ENCODE measurements around the gene WASHC2A. TPM values are rescaled to one million over a fixed set of nuclear protein-coding genes. Genes with fewer than 3 reads are reported as not detected.
"Not testable (repeated sequence)": the region's sequence is repeated elsewhere in the genome, so short reads cannot be mapped to it uniquely, and the experiment has no call there.

WASHC2A gene, protein sequence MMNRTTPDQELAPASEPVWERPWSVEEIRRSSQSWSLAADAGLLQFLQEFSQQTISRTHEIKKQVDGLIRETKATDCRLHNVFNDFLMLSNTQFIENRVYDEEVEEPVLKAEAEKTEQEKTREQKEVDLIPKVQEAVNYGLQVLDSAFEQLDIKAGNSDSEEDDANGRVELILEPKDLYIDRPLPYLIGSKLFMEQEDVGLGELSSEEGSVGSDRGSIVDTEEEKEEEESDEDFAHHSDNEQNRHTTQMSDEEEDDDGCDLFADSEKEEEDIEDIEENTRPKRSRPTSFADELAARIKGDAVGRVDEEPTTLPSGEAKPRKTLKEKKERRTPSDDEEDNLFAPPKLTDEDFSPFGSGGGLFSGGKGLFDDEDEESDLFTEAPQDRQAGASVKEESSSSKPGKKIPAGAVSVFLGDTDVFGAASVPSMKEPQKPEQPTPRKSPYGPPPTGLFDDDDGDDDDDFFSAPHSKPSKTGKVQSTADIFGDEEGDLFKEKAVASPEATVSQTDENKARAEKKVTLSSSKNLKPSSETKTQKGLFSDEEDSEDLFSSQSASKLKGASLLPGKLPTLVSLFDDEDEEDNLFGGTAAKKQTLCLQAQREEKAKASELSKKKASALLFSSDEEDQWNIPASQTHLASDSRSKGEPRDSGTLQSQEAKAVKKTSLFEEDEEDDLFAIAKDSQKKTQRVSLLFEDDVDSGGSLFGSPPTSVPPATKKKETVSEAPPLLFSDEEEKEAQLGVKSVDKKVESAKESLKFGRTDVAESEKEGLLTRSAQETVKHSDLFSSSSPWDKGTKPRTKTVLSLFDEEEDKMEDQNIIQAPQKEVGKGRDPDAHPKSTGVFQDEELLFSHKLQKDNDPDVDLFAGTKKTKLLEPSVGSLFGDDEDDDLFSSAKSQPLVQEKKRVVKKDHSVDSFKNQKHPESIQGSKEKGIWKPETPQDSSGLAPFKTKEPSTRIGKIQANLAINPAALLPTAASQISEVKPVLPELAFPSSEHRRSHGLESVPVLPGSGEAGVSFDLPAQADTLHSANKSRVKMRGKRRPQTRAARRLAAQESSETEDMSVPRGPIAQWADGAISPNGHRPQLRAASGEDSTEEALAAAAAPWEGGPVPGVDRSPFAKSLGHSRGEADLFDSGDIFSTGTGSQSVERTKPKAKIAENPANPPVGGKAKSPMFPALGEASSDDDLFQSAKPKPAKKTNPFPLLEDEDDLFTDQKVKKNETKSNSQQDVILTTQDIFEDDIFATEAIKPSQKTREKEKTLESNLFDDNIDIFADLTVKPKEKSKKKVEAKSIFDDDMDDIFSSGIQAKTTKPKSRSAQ (N-terminal part only)
- 28.0 and 53.7 TPM in 2 replicates for total RNA-seq

- DNase-seq (ENCODE audit: low read depth), result peak; percentile 32
These were observed at the start of gene WASHC2A for GRCh38 chr10:50067546-50068351. Gene WASHC2A, plus strand, starts transcription at chr10:50067954. Its CDS starts 52 bp downstream, at chr10:50068006.

DNA sequence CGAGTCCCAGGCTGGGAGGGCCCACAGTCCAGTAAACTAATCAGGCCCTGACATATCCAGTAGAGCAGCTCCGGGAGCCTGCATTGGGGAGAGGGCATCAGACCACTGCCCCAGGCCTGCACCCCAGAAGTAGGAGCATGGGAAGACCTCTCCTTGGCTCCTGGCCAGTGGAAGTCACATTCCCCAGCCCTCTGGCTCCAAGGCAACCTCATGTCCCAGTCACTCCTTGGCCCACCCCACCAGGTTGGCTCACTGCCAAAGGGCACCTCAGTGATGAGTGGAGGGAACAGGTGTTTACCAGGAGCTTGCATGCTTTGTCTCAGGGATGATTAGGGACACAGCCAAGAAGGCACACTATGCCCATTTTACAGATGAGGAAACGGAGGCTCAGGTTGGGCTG is 48.5 kb upstream of the WASHC2A start:
- DNase-seq (ENCODE audit: low read depth), result not testable (repeated sequence)

DNA sequence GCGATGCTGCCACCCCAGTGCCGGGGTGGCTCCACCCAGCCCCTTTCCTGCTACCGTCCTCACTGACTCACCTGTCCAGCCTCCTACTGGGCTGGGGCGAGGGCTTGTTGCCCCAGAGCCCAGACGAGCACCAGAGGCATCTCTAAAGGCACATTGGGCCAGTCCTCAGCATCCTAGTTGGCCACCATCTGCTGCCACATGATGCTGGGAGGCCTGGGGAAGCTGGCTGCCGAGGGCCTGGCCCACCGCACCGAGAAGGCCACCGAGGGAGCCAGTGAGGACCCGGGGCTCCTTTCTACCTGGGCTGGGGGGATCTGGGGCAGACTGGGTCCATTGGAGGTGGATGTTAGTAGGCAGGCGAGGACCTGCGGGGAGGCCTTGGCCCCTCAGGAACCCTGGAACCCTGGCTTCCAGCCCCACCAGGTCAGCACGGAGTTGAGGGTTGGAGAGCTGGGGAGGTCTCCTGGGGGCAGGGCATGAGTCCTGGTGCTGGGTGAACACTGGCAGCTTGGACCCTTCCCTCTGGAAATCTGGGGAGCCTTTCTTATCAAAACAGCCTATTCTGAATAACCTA is 47.2 kb upstream of the WASHC2A start:
- not testable (repeated sequence) for DNase-seq (ENCODE audit: low read depth)

DNA sequence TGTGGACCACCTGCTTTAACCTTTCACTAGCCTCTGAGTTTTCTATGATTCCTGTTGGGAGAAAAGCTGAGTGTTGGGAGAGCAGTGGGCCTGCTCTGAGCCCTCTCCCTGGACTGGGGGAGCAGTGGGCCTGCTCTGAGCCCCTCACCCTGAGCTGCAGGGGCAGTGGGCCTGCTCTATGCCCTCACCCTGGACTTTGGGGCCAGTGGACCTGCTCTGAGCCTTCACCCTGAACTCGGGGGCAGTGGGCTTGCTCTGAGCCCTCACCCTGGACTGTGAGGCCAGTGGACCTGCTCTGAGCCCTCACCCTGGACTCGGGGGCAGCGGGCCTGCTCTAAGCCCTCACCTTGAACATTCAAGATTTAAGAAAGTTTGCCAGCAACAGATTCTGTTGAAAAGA is 46.1 kb upstream of the WASHC2A start:
- no peak for DNase-seq (ENCODE audit: low read depth)

GRCh38 chr10:50024716-50025383 is 42.9 kb upstream of the WASHC2A start:
- not testable (repeated sequence) for DNase-seq (ENCODE audit: low read depth)

GRCh38 chr10:50025627-50026026 is 42.1 kb upstream of the WASHC2A start:
- DNase-seq (ENCODE audit: low read depth), result no peak

DNA sequence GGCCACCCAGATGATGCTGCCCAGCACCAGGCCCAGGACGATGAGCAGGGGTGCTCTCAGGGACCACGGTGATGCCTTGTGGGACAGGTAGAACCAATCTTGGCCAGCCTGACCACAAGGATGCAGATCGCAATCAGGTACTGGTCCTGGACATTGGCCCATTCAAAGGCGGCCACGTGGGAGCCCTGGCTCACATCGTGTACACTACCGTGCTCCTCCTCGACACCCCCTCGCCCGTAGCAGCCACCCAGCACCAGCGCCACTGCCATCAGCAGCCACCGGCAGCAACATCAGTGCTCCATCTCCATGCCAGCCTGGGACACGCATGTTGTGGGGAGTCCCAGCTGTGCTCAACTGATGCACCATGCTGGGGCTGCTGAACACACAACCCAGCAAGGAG is 40.6 kb upstream of the WASHC2A start:
- no peak for DNase-seq (ENCODE audit: low read depth)

- no peak for DNase-seq (ENCODE audit: low read depth)
These were observed 34.3 kb upstream of the WASHC2A start for GRCh38 chr10:50033481-50033880.

DNA sequence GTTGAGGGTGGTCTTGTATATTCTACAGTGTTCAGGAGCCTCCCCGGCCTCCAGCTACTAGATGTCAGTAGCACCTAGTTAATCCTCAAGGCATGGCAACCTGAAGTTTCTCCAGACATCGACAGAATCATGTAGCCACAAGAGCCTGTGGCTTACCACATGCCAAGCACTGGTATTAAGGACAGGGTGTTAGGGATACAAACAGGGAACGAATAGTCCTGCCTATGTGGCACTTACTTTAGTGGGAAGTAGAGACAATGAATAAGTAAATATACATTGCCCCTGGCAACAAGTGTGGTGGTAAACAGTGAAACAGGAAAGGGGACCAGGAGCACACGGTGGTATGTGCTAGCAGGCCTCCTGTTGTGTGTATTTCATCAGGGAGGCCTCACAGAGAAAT is 32.4 kb upstream of the WASHC2A start:
- peak; percentile 7 for DNase-seq (ENCODE audit: low read depth)

DNA sequence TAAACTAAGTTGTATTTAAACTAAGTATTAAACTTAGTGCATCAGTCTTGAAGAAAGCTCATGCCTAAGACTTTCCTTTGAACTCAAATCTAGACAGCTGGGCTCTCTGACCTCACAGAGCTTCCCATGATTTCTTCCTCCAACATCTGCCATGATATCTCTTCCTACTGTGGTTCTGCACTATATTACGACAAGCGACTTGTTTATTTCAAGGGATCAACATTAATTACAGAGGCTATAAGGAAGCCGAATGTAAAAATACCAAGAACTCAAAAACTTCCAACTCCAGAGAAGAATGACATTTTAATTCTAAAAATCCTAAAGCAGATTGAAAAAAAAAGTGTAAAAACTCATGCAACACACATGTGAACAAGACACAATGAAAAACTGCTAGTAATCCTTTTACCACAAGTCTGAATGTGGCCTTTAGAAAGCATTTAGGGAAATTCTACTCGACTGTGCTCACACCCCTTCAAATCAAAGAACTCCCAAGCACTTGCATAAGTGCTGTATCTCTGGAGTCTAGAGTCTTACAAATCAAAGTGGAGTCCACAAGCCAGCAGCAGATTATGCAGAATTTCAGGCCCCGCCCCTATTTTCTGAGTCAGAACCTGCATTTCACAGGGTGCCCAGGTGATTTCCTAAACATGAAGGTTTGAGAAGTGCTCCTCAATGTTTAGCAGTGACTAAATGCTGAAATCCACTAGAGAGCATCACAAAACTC is 22.7 kb upstream of the WASHC2A start:
- DNase-seq (ENCODE audit: low read depth), result no peak

GRCh38 chr10:50046457-50046856 is 21.3 kb upstream of the WASHC2A start:
- DNase-seq (ENCODE audit: low read depth), result not testable (repeated sequence)

- DNase-seq (ENCODE audit: low read depth), result not testable (repeated sequence)
These were observed 20.2 kb upstream of the WASHC2A start for GRCh38 chr10:50047594-50047993.

GRCh38 chr10:50051995-50052660 is 15.6 kb upstream of the WASHC2A start:
- DNase-seq (ENCODE audit: low read depth), result peak; percentile 54

- not testable (repeated sequence) for DNase-seq (ENCODE audit: low read depth)
These were observed 14.9 kb upstream of the WASHC2A start for GRCh38 chr10:50052778-50053376.

DNA sequence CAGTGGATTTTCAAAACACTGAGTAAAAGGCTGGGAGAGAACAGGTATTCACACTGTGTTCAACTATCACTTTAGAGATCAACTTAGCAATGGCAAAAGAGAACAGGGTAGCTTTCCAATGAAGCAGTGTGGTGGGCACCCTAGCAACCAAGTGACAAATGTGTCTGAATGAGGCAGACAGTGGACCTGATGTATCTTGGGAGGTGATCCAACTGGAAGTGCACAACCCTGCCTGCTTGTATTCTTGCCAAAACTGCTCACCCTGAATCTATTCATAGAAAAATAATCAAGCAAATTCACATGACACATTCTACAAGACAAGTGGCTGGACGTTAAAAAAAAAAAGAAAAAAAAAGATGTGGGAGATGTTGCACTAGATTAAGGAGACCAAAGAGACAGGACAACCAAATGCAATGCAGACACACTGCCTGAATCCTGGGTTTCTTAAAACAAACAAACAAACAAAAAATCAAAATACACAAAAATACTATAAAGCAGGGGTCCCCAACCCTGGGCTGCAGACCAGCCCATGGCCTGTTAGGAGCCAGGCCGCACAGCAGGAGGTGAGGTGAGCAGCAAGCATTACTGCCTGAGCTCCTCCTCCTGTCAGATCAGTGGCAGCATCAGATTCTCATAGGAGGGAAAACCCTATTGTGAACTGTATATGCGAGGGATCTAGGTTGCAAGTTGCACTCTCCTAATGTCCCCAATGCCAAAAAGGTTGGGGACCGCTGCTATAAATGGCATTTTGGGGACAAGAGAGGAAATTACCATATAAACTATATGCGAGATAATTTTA is 12.1 kb upstream of the WASHC2A start:
- DNase-seq (ENCODE audit: low read depth), result not testable (repeated sequence)

GRCh38 chr10:50056654-50057053 is 11.1 kb upstream of the WASHC2A start:
- not testable (repeated sequence) for DNase-seq (ENCODE audit: low read depth)

GRCh38 chr10:50058727-50059126 is 9.0 kb upstream of the WASHC2A start:
- DNase-seq (ENCODE audit: low read depth), result not testable (repeated sequence)

All from renal cortical epithelial cell (primary cell).